Right renal pelvis (tissue), 4 donors: Measurements from ENCODE around the gene OR9A2. TPM values are rescaled to one million over a fixed set of nuclear protein-coding genes. Genes with fewer than 3 reads are reported as not detected.

ENCODE experiments used
- DNase-seq, 4 donors: peaks; one replicate each; pipeline ENCODE4 v3.0.0-alpha.2; 2013; ENCODE audit warnings: low read depth in 4 of 4, low spot score in 3 of 4, missing footprints in 1 of 4
- polyA plus RNA-seq, 4 donors: library from polyadenylated mRNA; unstranded; fragments of 120-200 nt; gene quantifications; one replicate each; pipeline ENCODE4 v1.2.1, GENCODE V29; 2013; ENCODE audit not compliant: insufficient read length in 4 of 4

The OR9A2 gene, protein sequence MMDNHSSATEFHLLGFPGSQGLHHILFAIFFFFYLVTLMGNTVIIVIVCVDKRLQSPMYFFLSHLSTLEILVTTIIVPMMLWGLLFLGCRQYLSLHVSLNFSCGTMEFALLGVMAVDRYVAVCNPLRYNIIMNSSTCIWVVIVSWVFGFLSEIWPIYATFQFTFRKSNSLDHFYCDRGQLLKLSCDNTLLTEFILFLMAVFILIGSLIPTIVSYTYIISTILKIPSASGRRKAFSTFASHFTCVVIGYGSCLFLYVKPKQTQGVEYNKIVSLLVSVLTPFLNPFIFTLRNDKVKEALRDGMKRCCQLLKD
- polyA plus RNA-seq = not detected

DNA sequence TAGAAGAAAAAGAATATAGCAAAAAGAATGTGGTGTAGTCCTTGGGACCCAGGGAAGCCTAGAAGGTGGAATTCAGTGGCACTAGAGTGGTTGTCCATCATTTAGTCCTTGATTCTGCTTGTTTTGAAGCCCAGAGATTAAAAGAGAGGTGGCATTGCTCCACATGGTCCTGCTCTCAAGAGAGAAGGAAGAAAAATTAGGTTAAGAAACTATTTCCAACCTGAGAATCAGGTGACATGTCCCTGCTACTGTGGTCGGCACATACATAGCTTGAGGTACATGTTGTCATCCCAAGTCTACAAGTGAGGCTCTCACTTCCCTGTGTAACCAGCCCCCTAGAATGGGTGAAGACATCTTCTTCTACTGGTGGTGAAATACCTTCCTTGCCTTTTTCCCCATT lies at the start of gene OR9A2:
OR9A2 (minus strand) TSS at position 101 of the 400 bp plus-strand sequence; CDS start at position 101, 0 bp downstream.
- DNase-seq = no peak

DNA sequence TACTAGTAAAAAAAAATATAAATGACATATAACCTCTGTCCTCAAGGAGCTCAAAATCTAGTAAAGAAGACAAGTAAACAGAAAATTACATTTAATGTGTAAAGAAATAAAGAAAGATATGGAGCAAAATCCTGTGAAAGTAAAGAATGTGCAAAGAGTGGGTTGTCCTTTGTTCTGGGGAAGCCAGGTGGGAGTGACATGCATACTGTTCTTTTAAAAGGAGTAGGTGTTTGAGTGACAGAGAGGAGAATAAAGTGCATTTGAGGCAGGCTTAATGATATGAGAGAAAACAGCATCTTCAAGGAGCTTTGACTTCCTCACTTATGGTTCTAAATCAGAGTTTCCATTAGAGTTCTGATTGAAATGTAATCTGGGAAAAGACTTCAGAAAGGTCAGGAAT lies 47.2 kb upstream of the OR9A2 start:
- no peak for DNase-seq

DNA sequence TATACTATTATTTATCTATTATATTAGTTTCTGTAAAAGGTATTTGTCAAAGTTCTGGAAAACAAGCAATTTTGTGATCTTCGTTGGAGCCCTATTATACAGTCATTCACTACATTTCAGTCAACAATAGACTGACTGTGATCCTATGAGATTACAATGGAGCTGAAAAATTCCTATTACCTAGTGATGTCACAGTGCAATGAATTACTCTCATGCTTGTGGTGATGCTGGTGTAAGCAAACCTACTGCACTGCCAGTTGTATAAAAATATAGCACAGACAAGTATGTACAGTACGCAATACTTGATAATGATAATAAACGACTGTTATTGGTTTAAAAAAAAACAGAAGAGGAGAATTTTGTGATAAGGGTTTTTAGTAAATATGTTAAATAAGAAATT lies 46.6 kb upstream of the OR9A2 start:
- no peak for DNase-seq

DNA sequence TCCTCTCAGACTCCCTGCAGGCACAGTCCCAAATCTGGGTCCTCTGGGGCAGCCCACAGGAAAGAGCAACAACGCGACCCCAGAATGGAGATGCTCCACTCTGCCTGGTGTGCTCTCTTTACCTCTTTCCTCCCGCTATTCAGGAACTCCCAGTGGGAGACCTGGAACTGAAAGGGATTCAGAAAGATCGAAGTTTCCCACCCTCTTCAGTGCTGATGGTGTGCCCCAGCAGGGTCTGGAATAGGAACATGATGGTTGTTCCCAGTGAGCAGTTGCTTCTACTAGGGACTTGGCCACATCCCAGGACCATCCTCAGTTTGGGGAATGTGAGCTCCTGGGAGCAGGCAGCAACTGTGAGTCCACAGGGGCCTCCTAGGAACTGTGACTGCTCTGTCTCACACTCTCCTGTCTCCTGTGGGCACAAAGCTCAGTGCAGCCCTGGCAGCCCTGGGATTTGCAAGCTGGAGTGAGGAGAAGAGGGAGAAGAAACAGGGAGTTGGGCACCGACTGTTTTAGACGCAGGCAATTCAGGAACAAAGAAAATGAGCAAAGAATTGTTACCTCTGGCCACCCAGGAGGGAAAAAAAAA lies 43.1 kb upstream of the OR9A2 start:
- no peak for DNase-seq

DNA sequence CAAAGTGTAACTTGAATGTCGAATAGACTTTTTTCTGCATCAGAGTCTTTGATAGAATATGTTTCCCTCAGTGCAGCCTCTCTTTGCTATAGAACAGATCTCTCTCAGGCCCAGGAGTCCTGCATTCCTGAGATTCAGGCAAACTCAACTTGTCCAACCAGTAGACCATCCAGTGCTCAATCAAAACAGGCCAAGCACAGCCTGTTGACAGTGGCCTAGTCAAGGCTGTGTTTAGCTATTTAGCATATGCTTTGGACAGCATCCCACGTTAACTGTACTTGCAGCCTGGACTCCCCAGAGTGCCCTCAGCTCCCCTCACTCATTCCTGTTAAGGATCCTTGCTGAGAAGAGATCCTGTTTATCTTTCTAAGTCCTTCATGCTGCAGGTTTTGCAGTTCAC lies 41.5 kb upstream of the OR9A2 start:
- no peak for DNase-seq

DNA sequence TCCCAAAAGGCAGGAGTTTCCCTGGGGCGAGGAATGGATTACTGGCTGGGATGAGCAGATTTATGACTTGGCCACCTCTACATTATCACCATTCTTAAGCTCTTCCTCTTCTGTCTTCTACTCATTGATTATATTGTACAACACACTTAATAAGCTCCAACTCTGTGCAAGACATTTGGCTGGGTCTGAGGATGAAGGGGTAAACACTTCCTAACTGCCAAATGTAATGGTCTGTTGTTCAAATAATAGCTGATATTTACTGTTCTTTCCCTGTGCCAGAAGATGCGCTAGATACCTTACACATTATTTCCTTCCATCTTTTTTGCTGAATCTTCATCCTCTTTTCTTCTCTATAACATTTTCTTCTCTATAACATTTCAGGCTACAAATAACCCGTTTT lies 36.8 kb upstream of the OR9A2 start:
- no peak for DNase-seq

DNA sequence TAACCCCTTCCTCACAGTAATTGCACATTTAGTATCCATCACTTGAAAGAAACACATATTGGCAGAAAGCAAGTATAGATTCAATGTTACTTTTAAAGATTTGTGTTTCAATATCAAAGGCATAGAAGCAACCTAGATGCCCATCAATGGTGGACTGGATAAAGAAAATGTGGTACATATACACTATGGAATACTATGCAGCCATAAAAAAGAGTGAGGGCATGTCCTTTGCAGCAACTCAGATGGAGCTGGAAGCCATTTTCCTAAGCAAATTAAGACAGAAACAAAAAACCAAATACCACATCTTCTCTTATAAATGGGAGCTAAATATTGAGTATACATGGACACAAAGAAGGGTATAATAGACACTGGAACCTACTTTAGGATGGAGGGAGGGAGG lies 28.8 kb upstream of the OR9A2 start:
- no peak for DNase-seq

DNA sequence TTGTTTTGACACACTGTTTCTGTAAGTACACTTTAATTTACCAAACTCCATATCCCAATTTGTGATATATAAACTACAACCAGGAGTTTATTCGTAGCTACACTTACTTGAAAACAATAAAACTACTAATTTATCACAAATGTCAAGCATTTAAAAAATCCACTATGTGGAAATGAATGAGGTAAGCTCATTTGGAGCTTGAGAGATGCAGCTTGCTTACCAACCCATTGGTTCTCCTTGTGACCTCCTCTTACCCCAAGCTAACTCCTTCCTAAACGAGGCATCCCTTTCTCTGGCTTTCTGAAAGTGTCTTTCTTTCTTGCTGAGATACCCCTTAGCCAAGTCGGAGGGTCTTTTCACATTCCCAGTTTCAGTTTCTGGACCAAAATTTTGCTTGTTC lies 27.7 kb upstream of the OR9A2 start:
- DNase-seq = no peak

DNA sequence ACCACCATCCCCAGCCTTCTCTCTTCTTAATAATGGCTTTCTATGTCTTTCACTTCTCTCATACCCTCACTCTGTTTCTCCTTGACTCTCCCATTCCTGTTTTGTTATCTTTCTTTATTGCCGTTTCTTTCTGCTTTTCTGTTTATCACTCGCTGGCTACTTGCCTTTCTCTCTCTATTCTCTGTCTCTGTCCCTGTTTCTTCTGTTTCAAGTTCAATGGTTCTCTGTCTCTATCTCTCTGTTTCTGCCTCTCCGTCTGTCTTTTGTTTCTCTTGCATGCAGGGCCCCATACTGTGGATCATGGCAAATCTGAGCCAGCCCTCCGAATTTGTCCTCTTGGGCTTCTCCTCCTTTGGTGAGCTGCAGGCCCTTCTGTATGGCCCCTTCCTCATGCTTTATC lies 25.1 kb upstream of the OR9A2 start, which contains the start of gene OR6V1:
OR6V1 (plus strand) TSS at position 301 of the 400 bp plus-strand sequence; CDS start at position 301, 0 bp downstream.
- no peak for DNase-seq

DNA sequence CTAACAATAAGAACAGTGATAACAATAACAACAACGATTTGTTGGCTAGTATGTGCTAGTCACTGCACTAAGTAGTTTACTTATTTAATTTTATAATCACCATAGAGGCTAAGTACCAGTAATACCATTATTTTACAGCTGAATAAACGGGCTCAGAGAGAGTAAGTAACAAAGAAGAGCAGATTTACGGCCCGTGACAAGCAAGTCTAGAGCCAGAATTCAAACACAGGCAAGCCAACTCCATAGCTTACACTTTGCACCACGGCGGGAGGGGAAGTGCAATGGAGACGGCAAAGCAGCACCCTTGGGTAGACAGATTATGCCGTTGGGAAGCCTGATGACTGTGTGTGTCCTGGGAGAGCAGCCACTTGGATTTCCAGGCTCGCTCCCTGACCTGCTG lies 24.0 kb upstream of the OR9A2 start:
- DNase-seq = no peak

DNA sequence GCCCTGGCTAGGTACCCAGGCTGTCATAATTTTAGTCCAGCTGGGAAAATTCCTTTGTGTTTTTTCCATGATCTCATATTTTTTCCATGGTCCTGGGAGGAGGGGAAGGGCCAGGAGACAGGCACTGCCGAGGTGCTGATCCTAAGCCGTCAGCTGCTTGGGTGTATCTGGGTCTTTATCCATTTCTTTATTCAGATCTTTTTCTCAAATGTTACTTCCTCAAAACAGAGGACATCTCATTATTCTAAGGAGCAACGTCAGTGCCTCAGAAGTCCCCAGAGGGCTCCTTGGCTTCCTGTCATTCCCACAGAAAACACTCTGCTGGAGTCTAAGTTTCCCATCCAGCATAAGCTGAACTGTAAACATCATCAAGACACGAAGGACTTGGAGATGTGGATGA lies 22.4 kb upstream of the OR9A2 start:
- DNase-seq = no peak

DNA sequence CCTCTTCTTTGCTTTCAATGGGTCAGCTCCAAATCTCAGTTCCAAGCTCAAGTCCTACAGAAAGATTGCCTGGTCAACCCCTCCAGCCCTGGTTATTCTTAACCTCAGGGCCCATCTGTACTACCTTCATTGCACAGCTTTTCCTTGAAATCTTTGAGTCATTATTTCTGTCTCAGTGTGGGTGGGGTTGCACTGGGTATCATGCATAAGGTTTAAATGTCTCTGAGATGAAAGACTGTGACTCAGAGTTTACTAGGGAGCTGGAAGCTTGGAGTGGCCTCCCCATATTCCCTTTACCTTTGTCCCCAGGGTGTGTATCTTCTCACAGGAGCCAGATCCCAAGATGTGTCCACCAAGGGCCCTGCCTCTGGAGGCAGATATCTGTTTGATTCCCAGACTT lies 21.9 kb upstream of the OR9A2 start:
- DNase-seq = no peak

DNA sequence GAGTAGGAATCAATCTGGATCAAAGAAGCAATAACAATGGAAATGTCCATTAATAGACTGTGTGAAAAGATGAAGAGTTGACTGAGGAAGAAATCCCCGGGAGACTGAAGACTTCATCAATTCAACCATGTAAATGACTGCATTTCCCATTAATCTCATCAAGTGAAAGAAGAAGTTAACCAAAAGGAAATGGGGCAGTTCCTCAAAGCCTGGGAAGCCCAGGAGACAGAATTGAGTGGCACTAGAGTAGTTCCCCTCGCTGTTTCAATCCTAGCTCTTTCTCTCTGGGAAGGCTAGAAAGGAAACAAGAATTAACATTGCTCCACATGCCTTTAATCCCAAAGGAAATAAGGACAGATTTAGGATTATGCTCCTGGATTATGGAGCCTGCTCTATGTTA lies 20.4 kb upstream of the OR9A2 start:
- no peak for DNase-seq

DNA sequence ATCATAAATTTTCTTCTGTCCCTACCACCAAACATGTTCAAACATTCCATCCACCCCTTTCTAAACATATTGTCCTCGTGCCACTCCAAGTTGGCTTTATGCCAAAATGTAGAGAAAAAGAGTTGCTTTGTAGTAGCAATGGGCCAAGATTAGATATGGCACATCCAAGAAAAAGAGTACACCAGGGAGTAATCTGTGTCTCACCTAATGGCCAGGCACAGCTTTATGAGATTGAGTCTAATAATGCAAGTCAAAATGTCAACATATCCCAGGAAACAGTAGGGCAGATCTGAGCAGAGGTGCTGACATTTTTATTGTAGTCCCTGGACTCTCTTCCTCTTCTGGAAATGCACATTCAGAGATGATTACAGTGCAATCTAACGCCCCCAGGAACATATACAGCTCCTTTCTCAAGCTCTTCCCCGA lies 19.5 kb upstream of the OR9A2 start:
- DNase-seq = no peak

DNA sequence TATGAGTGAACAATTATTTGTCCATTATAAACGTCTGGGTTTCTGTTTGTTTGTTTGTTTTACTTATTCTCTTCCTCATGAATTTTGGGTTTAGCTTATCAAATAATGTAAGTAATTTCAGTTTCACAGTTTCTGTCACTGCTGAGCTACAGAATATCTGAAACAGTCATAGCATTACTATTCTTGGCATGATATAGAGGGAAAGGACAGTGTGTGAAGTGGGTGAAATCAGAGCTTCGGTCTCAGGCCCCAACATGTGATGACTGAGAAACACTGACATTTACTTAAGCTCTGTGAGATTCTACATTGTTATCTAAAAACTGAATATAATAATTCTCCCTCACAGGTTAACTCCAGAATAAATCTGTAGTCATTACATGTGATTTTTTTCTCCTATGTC lies 16.5 kb upstream of the OR9A2 start:
- DNase-seq = no peak

DNA sequence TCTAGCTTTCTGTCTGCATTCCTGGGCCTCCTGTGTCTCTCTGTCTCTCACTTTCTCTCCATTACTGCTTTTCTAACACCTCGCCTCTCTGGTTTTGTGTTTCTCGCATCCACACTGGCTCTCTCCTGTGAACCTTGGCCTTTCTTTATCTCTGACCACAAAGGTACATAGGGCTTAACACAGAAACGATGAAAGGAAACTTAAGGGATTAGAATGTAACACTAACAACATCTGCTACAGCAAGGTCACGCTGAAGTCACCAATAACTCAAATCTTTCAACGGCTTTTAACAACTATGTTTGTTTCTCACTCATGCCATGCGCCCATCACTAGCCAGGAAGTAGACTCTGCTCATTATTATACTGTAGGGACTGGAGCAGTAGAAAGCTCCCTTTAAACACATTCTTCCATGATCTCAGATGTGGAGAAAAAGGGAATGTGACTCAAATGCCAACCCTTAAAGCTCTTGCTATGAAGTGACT lies 15.9 kb upstream of the OR9A2 start:
- DNase-seq = no peak

DNA sequence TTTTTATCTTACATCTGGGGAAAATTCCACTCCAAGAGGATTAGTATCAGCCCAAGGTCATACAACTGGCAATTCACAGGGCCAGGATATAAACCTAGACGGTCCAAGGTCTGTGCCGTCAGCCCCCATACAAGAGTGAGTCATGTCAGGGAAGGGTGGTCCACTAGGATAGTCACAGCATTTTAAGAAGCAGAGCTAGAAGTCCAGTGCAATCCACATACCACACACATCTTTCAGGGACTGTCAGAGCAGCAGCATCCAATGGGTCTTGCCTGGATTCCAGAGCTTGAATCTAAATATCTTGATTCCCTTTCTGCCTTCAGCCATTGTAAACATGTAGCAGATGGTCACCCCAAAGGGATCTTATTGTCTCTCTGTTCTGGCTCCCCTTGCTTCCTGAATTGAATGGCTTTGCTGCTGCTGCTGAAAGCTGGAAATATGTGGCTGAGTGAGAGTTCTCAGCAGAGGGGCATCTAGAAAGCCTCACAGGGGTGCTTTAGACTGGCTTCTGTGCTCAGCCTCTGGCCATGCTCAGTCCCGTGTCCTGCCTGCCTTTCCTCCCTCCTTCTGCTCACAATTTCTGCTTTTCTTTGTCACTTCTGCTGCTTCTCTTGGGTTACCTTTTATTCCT lies 15.3 kb upstream of the OR9A2 start:
- DNase-seq = no peak

DNA sequence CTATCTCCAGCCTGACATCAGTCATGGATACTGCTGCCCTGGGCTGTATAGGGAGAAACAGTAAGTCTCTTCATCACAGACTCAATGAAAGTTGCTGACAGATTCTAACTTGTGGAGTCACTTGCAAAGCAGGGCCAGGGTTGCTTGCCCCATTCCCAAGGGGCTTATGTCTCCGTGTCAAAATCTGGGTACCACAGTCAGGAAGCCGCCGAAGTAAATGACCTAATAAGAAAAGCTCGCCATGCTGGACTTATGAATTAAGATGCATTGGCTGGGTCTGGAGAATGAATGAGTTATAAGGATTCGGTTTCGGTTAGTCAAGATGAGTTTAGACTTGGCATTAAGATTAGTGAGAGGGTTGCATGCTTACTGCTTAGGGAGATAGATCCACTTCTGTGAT lies 14.4 kb upstream of the OR9A2 start:
- no peak for DNase-seq

DNA sequence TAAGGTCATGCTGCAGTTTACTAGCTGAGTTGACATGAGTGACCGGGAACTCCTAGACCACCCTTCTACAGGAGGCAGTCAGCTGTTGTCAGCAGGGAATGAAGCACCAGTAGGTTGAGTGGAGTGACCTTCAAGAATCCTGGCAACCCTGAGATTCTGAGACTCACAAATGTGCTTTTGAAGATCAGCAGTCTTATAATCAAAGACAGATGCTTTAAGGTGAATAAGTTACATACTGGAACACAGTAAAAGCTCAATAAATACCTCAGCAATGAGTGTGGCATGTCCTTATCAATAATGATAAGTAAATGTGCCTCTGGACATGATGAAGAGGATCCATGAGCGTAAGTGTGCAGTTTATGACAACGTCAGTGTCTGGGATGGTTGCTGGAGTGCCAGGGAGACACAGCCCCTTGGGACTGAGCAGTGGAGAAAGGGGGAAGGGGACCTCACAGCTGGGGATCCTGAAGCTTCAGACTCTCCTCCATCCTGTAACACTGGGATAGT lies 13.3 kb upstream of the OR9A2 start:
- no peak for DNase-seq

DNA sequence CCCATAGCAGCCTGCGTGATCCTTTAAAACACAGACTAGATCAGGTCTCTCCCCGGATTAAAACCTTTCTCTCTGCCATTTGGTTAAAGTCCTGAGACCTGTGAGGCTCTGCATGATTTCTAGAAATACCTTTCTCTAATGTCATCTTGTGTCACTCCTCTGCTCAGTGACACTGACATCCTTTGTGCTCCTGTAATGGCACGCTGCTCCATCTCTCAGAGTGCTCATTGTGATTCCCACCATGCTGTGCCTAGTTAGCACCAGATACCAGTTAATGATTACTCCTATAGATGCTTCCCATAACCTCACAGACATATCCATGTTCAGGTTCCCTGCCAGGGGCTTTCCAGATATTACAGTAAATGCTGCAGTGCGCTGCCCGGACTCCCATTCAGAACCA lies 11.7 kb upstream of the OR9A2 start:
- DNase-seq = no peak

DNA sequence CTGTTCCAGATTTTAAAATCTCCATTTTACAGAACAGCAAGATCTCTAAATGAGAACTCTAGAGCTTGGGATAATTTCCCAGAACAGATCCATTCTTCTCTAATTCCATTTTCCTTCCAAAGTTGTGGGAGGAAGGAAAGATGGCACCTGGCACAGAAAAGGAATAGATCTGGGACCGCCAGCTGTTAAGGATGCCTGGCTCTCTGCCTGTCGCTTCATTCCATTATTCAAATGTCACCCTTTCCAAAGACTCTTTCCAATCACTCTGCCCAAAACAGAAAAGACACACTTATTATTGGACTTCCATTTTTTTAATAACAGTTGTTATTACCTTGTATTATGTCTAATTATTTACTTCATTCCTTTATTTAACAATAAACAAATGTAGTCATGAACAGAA lies 751 bp upstream of the OR9A2 start:
- DNase-seq = no peak

DNA sequence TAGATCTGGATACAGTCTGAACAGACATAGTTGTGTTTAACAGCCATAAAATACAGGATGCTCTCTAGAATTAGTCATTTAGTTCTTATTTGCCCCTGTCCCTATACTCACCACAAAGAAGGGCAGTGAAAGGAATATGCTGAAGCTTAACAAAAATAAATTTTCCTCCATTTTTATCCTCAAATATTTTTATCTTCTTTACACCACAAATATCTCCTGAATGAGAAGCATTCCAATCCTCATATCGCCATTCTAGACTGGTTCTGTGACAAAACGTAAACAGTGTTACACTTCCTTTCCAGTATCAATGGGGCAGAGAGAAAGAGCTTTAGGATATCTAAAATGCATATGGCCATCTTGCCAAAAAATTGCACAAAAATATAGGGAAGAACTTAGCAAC lies 1.6 kb downstream of the OR9A2 start:
- no peak for DNase-seq
